Measurements from ENCODE around the gene MC1R.

GRCh38 chr16:89890200-89890599, 28.5 kb upstream of the MC1R start:
- TF ChIP-seq CTCF (IDR thresholded peaks at IDR 0.05; ENCODE audit: low read depth, low read length): no peak
- no peak for TF ChIP-seq EZH2phosphoT487 (IDR thresholded peaks at IDR 0.05; ENCODE audit: low read depth)
